Colonic mucosa (tissue), 4 donors: ENCODE results near the gene COBL. TPM values are rescaled to one million over a fixed set of nuclear protein-coding genes. Genes with fewer than 3 reads are reported as not detected.

ENCODE experiments used
- DNase-seq: peaks from one replicate; pipeline ENCODE4 v3.0.0-alpha.2; 2020
- H3K27ac ChIP-seq: fragments of 200-600 bp; one replicate; pipeline ENCODE4 v1.8.0; 2021
- H3K27me3 ChIP-seq: fragments of 200-600 bp; one replicate; pipeline ENCODE4 v1.8.0; 2021
- H3K36me3 ChIP-seq: fragments of 200-600 bp; one replicate; pipeline ENCODE4 v1.8.0; 2021
- H3K4me1 ChIP-seq: fragments of 200-600 bp; one replicate; pipeline ENCODE4 v1.8.0; 2021; ENCODE audit warnings: mild to moderate bottlenecking
- H3K4me3 ChIP-seq: fragments of 200-600 bp; one replicate; pipeline ENCODE4 v1.8.0; 2021
- H3K9ac ChIP-seq, 2 donors: one replicate each; pipeline ENCODE4 v1.7.0; 2013; ENCODE audit warnings: control low read depth in 2 of 2, low read depth in 2 of 2, low read length in 2 of 2
- H3K9me3 ChIP-seq: fragments of 200-600 bp; one replicate; pipeline ENCODE4 v1.8.0; 2021
- CTCF ChIP-seq: fragments of 200-600 bp; IDR thresholded peaks from one replicate; pipeline ENCODE4 v1.8.0; 2022; ENCODE audit warnings: antibody characterized with exemption, mild to moderate bottlenecking
- intact Hi-C: fragments of 100-400 bp; cut with DNase I; formaldehyde crosslinking; loops from one replicate; pipeline ENCODE4 v1.14.1; 2022
- total RNA-seq, 2 donors: library from RNA; stranded (reverse); fragmentation: NEBNext Ultra II Directional in 1 of 2; extraction: Animal tissue kit (Norgen Biotek cat#: 25700) in 1 of 2; gene quantifications; one replicate each; pipeline ENCODE4 v1.2.1, GENCODE V29; 2021
- donor health status: healthy.
- donor health status: DM: no; HTN: no; CAD: no.
- donor health status: DM: no; HTN: no; CAD: no.

COBL gene
- total RNA-seq, 2 donors from 2014 or later = 36.8 to 49.2 TPM

- no peak overlapping the region for H3K4me3 ChIP-seq
- intact Hi-C loops = no loop called here
- H3K36me3 ChIP-seq = no peaks in the 10 kb centered on the region
- no peak for DNase-seq
- no peak for TF ChIP-seq CTCF
- H3K27me3 ChIP-seq = no peaks in the 10 kb centered on the region
- no peak overlapping the region for H3K9ac ChIP-seq
- H3K27ac ChIP-seq = no peak overlapping the region
- H3K9me3 ChIP-seq = no peaks in the 10 kb centered on the region
- no peaks in the 10 kb centered on the region for H3K4me1 ChIP-seq
Observed at GRCh38 chr7:51072281-51072680, 244.3 kb downstream of the COBL start.

GRCh38 chr7:51071427-51071826 is 245.2 kb downstream of the COBL start:
- no peaks in the 10 kb centered on the region for H3K27me3 ChIP-seq

GRCh38 chr7:51070151-51070550 is 246.5 kb downstream of the COBL start:
- no peak for TF ChIP-seq CTCF
- intact Hi-C loops = no loop called here
- H3K27ac ChIP-seq = no peak overlapping the region
- no peak overlapping the region for H3K4me3 ChIP-seq
- H3K9me3 ChIP-seq = no peaks in the 10 kb centered on the region
- no peaks in the 10 kb centered on the region for H3K36me3 ChIP-seq
- H3K27me3 ChIP-seq = no peaks in the 10 kb centered on the region
- H3K4me1 ChIP-seq = no peaks in the 10 kb centered on the region
- no peak overlapping the region for H3K9ac ChIP-seq
- no peak for DNase-seq

More at GRCh38 chr7:51071427-51071826, 245.2 kb downstream of the COBL start:
- intact Hi-C loops = no loop called here
- Histone ChIP-seq H3K36me3 (no peaks in the 10 kb centered on the region), H3K4me1 (no peaks in the 10 kb centered on the region), H3K9ac (no peak overlapping the region), H3K27ac (no peak overlapping the region), H3K9me3 (no peaks in the 10 kb centered on the region), H3K4me3 (no peak overlapping the region)
- no peak for TF ChIP-seq CTCF
- no peak for DNase-seq

- Histone ChIP-seq H3K27me3 (no peaks in the 10 kb centered on the region), H3K27ac (no peak overlapping the region), H3K9me3 (no peaks in the 10 kb centered on the region), H3K4me3 (no peak overlapping the region), H3K4me1 (no peaks in the 10 kb centered on the region), H3K9ac (no peak overlapping the region), H3K36me3 (no peaks in the 10 kb centered on the region)
- intact Hi-C loops = loop anchor here (10.0 kb wide), 2 partner anchors 275 to 595 kb away; no protein-coding TSS in a partner anchor
- DNase-seq = no peak
- no peak for TF ChIP-seq CTCF
Observed at GRCh38 chr7:51069411-51070083, 247.1 kb downstream of the COBL start.

- no peak overlapping the region for H3K4me3 ChIP-seq
- no peak overlapping the region for H3K27ac ChIP-seq
- no peak overlapping the region for H3K9ac ChIP-seq
- H3K27me3 ChIP-seq = no peaks in the 10 kb centered on the region
- H3K4me1 ChIP-seq = no peaks in the 10 kb centered on the region
- DNase-seq = no peak
- no peak for TF ChIP-seq CTCF
- intact Hi-C loops = loop anchor here (10.0 kb wide), 2 partner anchors 274 to 594 kb away; no protein-coding TSS in a partner anchor
- H3K36me3 ChIP-seq = no peaks in the 10 kb centered on the region
- H3K9me3 ChIP-seq = no peaks in the 10 kb centered on the region
Observed at GRCh38 chr7:51068401-51068800, 248.2 kb downstream of the COBL start.
